Peyer's patch (tissue), 4 donors: ENCODE data around the gene P2RY8.

Experiments
- POLR2A ChIP-seq, 2 donors: fragments of 450-650 bp; IDR thresholded peaks; one replicate each; pipeline ENCODE4 v1.5.1; 2017; ENCODE audit warnings: antibody characterized with exemption in 2 of 2, mild to moderate bottlenecking in 2 of 2, moderate library complexity in 2 of 2
- TF ChIP-seq, protein P1 (sequence below), 6 experiments: fragments of 450-650 bp in 4 of 6; fragments of 200-600 bp in 2 of 6; sonication (generic) in 1 of 6; IDR thresholded peaks; one replicate each; pipeline ENCODE4 v1.5.1; 2017 to 2019; ENCODE audit warnings: antibody characterized with exemption in 6 of 6, mild to moderate bottlenecking in 3 of 6, moderate library complexity in 1 of 6

DNA sequence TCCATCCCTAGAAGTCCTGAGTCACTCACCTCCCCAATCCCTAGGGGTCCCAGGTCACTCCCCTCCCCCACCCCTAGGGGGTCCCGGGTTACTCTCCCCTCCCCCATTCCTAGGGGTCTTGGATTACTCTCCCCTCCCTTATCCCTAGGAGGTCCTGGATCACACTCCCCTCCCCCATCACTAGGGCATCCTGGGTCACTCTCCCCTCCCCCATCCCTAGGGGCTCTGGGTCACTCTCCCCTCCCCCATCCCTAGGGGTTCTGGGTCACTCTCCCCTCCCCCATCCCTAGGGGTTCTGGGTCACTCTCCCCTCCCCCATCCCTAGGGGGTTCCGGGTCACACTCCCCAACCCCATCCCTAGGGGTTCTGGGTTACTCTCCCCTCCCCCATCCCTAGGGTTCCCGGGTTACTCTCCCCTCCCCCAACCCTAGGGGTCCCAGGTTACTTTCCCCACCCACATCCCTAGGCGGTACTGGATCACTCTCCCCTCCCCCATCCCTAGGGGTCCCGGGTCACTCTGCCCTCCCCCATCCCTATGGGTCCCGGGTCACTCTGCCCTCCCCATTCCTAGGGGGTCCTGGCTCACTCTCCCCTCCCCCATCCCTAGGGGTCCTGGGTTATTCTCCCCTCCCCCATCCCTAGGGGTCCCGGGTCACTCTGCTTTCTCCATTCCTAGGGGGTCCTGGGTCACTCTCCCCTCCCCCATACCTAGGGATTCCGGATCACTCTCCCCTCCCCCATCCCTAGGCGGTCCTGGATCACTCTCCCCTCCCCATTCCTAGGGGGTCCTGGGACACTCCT lies 86.4 kb downstream of the P2RY8 start:
- TF ChIP-seq, protein P1, sequence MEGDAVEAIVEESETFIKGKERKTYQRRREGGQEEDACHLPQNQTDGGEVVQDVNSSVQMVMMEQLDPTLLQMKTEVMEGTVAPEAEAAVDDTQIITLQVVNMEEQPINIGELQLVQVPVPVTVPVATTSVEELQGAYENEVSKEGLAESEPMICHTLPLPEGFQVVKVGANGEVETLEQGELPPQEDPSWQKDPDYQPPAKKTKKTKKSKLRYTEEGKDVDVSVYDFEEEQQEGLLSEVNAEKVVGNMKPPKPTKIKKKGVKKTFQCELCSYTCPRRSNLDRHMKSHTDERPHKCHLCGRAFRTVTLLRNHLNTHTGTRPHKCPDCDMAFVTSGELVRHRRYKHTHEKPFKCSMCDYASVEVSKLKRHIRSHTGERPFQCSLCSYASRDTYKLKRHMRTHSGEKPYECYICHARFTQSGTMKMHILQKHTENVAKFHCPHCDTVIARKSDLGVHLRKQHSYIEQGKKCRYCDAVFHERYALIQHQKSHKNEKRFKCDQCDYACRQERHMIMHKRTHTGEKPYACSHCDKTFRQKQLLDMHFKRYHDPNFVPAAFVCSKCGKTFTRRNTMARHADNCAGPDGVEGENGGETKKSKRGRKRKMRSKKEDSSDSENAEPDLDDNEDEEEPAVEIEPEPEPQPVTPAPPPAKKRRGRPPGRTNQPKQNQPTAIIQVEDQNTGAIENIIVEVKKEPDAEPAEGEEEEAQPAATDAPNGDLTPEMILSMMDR (IDR thresholded peaks at IDR 0.05): no peak
- no peak for TF ChIP-seq POLR2A (IDR thresholded peaks at IDR 0.05)
